ENCODE results near the gene PRKAG2. TPM values are rescaled to one million over a fixed set of nuclear protein-coding genes. Genes with fewer than 3 reads are reported as not detected.
A peak's percentile ranks its signal among the peaks of the same experiment; 100 is the strongest.

PRKAG2 gene
- total RNA-seq, 1 experiment from 2014 or later, result 24.2 TPM

DNA sequence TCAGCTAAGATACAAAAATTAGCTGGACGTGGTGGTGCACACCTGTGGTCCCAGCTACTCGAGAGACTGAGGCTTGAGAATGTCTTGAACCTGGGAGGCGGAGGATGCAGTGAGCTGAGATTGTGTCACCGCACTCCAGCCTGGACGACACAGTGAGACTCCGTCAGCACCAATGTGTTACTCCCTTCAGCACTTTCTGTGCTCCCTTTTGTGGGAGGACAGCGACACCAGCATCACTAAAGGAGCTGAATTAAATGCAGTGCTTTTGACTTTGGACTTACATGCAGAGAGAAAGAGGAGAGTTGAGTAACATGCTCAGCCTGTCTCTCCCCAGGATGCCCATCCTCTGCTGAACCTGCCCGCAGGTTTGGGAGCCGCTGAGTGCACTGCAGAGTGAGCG is 265.0 kb downstream of the PRKAG2 start:
- in situ Hi-C loops (cut with HindIII; ENCODE audit: low pct_unique_long_range_greater_than_20kb, low sequenced_read_pairs), result no loop called here
- DNase-seq (ENCODE audit: low read depth), result no peak

DNA sequence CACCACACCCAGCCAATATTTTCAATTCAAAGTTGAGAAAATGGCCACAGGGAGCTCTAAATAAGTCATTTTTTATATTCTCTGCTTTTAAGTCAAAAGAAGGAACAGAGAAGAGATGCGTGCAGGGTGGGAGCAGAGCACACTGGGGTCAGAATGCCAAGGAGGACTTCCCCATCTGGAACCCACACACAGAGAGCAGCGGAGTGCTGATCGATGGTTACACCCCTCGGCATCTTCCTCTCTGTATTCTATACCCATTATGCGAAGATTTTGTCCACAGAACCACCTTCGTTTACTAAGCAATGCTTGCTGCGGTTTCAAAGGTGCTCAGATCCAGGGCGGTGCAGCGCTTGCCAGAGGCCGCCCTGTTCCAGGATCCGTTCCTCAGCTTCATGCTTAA is 265.9 kb downstream of the PRKAG2 start:
- in situ Hi-C loops (cut with HindIII; ENCODE audit: low pct_unique_long_range_greater_than_20kb, low sequenced_read_pairs), result no loop called here
- DNase-seq (ENCODE audit: low read depth), result no peak

DNA sequence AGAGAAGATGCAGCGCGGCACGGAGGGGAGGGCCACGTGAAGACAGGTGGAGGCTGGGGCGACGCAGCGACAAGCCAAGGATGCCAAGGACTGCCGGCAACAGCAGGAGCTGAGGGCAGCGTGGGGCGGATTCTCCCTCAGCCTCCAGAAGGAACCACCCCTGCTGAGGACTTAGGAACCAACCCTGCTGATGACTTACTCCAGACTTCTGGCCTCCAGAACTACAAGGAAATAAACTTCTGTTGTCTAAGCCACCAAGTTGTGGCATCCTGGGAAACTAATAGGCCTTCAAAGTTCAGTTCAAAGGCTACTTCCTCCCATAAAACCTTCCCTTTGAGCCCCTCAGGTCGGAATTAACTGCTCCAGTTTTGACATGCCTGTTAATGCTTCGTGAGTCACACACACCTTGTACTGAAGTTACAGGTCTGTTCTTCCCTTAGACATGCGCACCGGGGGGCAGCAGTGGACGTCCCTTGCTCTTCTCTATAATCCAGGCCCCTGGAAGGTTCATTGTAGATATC is 268.8 kb downstream of the PRKAG2 start:
- in situ Hi-C loops (cut with HindIII; ENCODE audit: low pct_unique_long_range_greater_than_20kb, low sequenced_read_pairs), result no loop called here
- peak; percentile 44 for DNase-seq (ENCODE audit: low read depth)

DNA sequence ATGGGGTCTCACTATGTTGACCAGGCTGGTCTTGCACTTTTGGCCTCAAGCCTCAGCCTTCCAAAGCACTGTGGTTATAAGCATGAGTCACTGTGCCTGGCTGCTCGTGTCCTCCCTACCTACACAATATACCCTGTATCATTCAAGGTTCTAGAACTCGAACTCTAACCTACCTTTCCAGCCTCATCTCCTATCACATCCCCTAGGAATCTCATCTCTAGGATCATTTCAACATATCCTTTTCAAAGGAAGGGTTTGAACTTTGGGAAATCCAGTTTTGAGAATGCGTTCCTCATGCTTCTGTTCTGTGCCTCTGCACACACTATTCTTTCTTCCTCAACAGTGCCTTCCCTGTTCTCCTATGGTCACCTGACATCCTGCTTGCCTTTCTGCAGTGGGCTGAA is 269.4 kb downstream of the PRKAG2 start:
- in situ Hi-C loops (cut with HindIII; ENCODE audit: low pct_unique_long_range_greater_than_20kb, low sequenced_read_pairs), result no loop called here
- DNase-seq (ENCODE audit: low read depth), result no peak

DNA sequence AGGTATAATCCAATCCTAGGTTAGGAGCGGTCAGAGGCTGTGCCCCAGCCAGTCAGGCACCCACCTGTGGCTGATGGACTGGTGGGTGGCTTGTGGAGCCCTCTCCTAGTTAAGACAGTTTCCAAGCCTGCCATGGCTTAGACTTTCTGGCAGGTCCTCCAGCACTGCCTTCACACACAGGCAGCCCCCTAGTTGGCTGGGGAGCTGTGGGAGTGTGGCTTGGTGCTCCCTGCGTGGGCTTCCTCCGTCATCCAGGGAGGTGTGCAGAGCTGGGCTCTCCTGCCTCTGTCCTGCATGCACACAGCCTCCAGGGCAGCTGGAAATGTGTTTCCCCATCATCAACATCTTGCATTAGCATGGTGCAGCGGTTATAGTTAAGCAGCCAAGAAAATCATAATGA is 273.0 kb downstream of the PRKAG2 start:
- no peak for DNase-seq (ENCODE audit: low read depth)
- in situ Hi-C loops (cut with HindIII; ENCODE audit: low pct_unique_long_range_greater_than_20kb, low sequenced_read_pairs), result no loop called here

DNA sequence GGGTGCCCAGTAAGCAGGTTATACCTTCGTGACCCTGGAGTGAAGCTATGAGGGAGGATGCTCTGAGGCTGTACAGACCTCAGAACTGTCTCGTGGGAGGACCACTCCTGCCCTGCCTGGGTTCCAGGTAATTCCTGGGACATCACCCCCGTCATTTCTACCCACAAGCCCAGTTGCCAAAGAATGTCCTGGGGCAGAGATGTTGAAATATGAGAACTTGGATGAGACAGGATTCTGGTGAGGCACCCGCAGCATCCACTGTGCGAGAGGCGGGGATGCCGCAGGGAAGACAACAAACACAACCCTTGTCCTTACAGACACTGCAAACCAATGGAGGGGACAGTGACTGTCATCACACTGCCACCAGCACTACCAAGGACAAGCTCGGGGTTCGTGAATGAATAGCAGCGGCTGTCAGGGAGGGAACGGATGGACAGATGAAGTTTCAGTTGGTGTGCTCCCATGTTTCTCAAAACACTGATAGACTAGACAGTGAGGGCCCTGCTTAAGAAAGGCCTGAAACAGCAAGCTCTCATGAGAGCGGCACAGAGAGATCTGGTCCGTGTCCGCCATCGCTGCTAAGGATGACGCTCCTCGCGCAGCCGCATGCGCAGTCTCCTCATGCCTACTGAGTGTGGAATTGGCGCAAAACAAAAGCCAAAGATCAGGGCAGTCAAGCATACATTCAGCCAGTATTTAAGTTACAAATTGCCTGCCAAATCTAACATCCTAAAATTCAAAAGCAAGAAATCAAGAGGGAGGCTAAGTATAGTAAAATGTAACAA is 275.2 kb downstream of the PRKAG2 start:
- in situ Hi-C loops (cut with HindIII; ENCODE audit: low pct_unique_long_range_greater_than_20kb, low sequenced_read_pairs), result no loop called here
- DNase-seq (ENCODE audit: low read depth), result no peak

DNA sequence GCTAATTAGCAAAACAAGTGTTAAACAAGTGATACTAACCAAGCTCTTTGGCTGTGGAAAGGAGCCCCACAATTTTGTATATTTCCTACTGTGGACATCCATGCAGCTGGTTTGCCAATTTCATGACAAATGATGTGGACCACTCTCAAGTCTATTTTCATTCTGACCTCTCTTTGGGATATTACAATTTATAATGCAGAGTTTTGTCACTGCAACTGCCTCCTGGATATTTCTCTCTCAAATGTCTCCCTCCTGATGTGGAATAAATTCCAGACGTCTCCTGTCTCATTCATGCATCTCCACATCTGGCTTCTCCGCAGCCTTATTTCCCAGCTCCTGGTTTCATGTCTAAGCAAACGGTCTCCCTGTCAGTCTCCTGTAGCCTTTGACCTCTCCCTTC is 276.6 kb downstream of the PRKAG2 start:
- no peak for DNase-seq (ENCODE audit: low read depth)
- in situ Hi-C loops (cut with HindIII; ENCODE audit: low pct_unique_long_range_greater_than_20kb, low sequenced_read_pairs), result no loop called here

DNA sequence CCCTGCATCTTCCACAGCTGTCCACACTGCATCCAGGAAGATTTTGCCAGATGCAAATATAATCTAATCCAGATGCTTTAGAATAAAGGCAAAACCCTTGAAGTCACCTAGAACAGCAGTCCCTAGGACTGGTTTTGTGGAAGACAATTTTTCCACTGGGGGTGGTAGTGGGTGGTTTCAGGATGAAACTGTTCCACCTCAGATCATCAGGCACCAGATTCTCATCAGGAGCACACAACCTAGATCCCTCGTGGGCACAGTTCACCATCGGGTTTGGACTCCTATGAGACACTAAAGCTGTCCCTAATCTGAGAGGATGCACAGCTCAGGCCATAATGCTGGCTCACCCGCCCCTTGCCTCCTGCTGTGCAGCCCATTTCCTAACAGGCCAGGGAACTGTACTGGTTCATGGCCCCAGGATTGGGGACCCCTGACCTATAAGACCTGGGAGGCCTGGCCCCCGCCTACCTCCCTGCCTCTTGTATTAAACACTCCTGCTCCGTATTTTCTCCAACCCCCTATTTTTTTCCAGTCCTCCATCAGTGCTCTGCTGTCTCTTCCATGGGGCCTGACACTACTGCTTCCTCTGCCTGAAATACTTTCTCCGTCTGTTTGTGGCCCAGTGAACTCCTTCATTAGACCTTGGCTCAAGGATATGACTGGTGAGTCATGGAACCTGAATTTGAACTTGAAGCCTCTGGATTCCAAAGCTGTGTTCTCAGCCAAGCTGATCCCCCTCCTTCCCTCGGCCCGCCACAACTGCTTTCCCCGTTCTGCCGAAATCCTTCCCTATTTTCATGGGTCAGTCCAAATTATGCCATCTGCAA is 277.3 kb downstream of the PRKAG2 start:
- in situ Hi-C loops (cut with HindIII; ENCODE audit: low pct_unique_long_range_greater_than_20kb, low sequenced_read_pairs), result no loop called here

DNA sequence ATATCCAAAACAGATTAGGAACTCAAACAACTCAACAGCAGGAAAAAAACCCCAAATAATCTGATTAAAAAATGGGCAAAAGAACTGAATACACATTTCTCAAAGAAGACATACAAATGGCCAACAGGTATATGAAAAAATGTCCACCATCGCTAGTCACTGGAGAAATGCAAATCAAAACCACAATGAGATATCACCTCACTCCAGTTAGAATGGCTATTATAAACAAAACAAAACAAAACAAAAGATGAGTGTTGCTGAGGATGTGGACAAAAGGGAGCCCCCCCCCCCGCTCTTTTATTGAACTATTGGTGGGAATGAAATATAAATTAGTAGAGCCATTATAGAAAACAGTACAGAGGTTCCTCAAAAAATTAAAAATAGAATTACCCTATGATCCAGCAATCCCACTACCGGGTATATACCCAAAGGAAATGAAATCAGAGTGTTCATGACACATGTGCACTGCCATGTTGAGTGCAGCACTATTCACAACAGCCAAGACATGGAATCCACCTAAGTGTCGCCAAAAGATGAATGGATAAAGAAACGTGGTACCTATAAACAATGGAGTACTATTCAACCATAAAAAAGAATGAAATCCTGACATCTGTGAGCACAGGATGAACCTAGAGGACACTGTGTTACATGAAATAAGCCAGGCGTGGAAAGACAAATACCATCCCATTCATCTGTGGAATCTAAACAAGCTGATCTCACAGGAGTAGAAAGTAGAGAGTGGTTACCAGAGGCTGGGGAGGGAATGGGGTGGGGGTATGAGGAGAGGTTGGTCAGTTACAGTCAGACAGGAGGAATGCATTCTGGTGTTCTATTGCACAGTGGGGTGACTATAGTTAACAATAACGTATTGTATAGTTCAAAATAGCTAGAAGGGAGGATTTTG is 279.1 kb downstream of the PRKAG2 start:
- in situ Hi-C loops (cut with HindIII; ENCODE audit: low pct_unique_long_range_greater_than_20kb, low sequenced_read_pairs), result no loop called here

More for the DNA sequence above, 277.3 kb downstream of the PRKAG2 start:
- peak; percentile 76 for DNase-seq (ENCODE audit: low read depth)

DNA sequence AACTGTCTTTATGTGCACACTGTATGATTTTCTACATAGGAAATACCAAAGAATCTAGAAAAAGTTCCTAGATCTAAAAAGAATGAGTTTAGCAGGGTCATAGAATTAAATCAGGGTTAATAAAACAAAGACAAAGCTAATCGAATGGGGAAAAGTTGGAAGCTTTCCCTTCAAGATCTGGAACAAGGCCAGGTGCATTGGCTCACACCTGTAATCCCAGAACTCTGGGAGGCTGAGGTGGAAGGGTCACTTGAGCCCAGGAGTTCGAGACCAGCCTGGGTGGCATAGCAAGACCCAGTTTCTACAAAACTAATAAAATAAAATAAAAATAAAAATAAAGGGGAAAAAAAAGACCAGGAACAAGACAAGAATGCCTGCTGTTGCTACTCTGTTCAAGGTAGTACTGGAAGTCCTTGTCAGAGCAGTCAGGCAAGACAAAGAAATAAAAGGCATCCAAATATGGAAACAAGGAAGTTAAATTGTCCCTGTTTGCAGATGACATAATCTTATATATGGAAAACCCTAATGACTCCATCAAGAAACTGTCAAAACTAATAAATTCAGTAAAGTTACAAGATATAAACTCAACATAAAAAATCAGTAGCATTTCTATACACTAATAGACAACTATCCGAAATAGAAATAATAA is 281.1 kb downstream of the PRKAG2 start:
- DNase-seq (ENCODE audit: low read depth), result peak; percentile 31
- in situ Hi-C loops (cut with HindIII; ENCODE audit: low pct_unique_long_range_greater_than_20kb, low sequenced_read_pairs), result no loop called here

More for the DNA sequence above, 279.1 kb downstream of the PRKAG2 start:
- DNase-seq (ENCODE audit: low read depth), result peak; percentile 86

DNA sequence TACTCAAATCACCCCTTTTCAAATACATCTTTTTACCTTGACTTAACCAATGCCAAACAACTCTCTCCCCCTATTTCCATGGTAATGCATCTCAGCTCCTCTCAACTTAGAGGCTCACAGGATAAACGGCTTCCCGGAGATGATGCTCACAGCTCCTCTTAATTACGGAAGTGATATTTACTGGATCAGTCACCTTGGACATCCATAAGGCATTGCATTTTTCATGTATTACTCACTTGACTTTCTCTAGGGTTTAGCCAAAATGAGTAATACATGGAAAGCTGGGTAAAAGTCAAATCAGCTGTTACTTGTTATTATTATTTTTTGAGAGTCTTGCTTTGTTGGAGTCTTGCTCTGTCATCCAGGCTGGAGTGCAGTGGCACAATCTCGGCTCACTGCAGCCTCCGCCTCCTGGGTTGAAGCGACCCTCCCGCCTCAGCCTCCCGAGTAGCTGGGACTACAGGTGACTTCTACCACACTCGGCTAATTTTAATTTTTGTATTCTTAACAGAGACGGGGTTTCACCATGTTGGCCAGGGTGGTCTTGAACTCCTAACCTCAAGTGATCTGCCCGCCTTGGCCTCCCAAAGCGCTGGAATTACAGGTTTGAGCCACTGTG is 283.9 kb downstream of the PRKAG2 start:
- peak; percentile 80 for DNase-seq (ENCODE audit: low read depth)
- in situ Hi-C loops (cut with HindIII; ENCODE audit: low pct_unique_long_range_greater_than_20kb, low sequenced_read_pairs), result no loop called here

DNA sequence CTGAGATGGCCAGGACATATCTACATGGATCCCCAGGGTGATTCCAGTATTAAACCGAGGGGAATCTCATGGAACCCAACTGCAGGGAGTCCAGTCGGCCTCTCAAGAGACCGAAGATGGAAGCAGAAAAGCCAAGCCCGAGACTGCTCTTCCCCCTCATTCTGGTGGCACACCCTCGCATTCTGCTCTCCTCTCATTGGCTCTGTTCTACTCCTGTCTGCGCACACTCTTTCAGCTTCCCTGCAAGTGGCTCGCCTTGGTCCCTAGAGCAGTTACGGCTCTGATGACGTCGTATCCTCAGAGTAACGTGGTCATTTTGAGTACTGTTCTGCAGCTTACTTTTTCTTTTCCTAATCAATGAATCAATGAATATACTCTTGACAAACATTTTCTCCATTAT is 284.6 kb downstream of the PRKAG2 start:
- in situ Hi-C loops (cut with HindIII; ENCODE audit: low pct_unique_long_range_greater_than_20kb, low sequenced_read_pairs), result no loop called here
- DNase-seq (ENCODE audit: low read depth), result no peak

DNA sequence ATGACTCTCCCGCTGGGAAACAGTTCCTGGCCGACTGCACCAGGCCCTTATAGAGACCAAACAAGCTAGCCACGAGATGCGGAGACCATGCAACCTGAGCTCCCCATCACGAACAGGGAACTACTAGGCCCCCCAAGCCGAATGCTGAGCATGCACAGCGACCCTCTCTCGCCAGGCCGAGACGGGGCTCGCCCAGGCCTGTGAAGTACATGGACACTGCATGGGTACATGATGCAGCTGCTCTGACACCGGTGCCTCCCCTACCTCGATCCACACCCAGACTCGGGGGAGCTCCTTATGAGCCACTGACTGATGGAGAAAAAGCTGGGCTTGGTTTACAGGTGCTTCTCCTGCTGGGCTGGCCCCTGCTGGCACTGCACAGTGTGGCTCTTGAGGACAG is 285.0 kb downstream of the PRKAG2 start:
- in situ Hi-C loops (cut with HindIII; ENCODE audit: low pct_unique_long_range_greater_than_20kb, low sequenced_read_pairs), result no loop called here
- no peak for DNase-seq (ENCODE audit: low read depth)

DNA sequence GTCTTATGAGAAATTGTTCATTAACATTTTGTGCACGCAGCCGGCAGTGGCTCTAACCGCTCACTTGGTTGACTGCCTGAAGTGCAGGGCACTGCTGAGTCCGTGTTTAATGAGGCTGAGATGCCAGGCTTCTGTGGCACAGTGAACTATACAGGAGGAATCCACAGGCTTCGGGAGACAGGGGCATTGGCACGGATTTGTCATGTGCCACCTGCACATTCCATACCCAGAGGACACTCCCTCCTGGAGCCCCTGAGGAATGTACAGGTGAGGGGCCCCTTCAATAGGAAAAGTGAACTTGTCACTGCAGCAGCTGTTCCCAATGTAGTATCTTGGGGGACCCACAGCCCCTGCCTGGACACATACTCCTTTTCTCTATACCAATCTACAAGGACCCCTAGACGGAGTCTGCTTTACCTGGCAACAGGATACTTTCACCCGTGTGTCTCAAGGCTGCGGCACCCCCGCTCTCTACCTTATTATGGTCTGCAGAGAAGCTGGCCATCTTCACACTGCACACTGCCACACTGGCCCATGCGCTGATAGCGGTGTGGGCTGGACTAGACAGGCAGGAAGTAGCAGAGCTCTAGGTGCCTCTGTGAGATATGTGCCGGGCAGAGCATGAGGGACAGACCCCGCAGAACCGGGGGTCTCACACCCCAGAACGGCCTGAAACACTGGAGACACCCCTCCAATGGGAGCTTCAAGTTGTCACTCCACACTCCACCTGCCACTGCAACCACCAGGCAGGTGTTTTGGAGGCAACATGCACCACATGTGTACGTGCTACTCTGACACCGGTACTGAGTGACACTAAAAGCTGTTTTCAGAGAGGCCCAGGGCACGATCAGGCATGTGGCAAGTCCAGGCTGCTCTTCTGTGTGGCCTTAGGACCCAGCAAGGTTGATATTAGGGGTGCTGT is 285.8 kb downstream of the PRKAG2 start:
- in situ Hi-C loops (cut with HindIII; ENCODE audit: low pct_unique_long_range_greater_than_20kb, low sequenced_read_pairs), result no loop called here

DNA sequence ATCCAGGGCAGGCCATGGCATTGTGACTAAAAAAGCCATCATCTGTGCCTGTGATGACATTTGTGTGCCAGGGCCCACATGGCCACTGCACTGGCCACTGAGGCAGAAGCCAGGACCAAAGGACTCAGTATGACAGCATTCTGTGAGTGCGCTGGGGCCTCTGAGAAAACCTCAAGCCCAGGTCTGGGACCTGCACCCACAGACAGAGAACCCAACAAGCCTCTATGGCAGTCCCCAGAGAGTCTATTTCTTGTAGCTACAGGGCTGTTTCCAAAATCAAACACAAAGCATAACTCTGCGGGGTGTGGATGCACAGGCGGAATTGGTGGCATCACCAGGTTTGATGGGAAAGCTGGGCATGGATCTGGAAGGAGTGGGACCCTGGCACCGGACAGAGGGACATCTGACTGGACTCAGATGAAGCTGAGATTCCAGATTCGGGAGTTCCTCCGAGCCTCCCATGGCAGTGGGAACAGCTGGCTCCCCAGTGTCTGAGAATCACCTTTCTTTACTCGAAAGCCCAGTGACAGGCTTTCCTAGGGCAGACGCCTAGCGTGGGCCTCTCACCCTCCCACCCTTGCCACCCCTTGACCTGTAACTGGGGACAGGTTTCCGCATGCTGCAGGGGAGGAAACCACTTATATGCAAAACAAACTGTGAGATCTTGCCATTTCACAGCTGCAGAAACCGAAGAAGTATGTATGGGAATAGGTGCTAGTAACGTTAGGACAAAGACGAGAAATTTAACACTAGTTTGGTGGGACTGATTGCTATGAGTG is 286.7 kb downstream of the PRKAG2 start:
- in situ Hi-C loops (cut with HindIII; ENCODE audit: low pct_unique_long_range_greater_than_20kb, low sequenced_read_pairs), result no loop called here
- DNase-seq (ENCODE audit: low read depth), result no peak

More for the DNA sequence above, 285.8 kb downstream of the PRKAG2 start:
- no peak for DNase-seq (ENCODE audit: low read depth)

DNA sequence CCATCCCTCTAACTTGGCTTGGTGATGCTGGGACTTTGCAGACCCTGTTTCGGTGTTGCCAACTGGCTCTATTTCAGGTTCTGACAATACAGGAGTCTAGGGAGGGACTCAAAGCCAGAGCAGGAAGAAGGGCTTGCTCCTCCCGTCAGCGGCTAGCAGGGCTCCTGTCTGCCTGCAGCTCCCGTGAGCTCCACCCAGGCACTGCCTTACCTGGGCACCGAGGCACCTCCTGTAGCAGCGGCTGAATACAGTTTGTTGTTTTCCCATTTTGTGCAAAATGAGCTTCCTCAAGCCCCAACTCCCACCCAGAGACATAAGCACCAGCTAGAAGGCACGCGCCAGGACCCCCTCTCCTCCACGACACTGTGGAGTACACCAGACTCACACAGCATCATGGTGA is 287.9 kb downstream of the PRKAG2 start:
- no peak for DNase-seq (ENCODE audit: low read depth)
- in situ Hi-C loops (cut with HindIII; ENCODE audit: low pct_unique_long_range_greater_than_20kb, low sequenced_read_pairs), result no loop called here

All from Caki2 (cell line).